ENCODE results near the gene C7orf25.
"Not testable (repeated sequence)": the region's sequence is repeated elsewhere in the genome, so short reads cannot be mapped to it uniquely, and the experiment has no call there.

Gene C7orf25

DNA sequence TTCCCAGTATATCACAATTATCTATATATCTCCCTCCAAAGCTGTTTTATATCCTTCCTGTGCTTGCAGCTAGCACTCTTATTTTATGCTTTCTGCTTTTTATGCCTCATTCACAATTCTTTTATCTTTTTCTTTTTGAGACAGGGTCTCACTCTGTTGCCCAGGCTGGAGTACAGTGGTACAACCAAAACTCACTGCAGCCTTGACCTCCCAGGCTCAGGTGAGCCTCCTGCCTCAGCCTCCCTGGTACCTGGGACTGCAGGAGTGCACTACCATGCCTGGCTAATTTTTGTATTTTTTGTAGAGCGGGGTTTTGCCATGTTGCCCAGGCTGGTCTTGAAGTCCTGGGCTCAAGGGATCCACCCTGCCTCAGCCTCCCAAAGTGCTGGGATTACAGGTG is 5.7 kb downstream of the C7orf25 start:
- no peak overlapping the region for H3K4me3 ChIP-seq (ENCODE audit: low read depth, low read length)
- no peak for DNase-seq (ENCODE audit: low read depth)
- TF ChIP-seq, protein P1, sequence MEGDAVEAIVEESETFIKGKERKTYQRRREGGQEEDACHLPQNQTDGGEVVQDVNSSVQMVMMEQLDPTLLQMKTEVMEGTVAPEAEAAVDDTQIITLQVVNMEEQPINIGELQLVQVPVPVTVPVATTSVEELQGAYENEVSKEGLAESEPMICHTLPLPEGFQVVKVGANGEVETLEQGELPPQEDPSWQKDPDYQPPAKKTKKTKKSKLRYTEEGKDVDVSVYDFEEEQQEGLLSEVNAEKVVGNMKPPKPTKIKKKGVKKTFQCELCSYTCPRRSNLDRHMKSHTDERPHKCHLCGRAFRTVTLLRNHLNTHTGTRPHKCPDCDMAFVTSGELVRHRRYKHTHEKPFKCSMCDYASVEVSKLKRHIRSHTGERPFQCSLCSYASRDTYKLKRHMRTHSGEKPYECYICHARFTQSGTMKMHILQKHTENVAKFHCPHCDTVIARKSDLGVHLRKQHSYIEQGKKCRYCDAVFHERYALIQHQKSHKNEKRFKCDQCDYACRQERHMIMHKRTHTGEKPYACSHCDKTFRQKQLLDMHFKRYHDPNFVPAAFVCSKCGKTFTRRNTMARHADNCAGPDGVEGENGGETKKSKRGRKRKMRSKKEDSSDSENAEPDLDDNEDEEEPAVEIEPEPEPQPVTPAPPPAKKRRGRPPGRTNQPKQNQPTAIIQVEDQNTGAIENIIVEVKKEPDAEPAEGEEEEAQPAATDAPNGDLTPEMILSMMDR (IDR thresholded peaks at IDR 0.05; ENCODE audit: low read depth, low read length, missing control alignments): no peak

DNA sequence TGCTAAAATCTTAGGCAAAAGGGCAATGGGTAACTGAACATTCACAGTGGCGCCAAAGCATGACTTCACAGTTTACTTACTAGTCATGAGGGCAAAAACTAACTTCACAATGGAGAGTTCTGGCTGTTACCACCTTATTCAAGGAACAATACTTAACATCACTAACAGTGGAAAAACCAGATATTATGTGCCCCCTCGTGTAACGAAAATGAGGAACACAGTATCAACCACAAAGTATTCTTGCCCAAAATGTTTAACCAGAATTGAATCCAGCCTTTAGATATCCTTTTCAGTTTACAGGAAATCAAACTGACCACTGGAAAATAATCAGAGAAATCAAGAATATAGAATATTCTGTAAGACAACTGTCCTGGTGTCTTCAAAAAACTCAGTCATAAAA is 9.5 kb downstream of the C7orf25 start:
- TF ChIP-seq, protein P1 (IDR thresholded peaks at IDR 0.05; ENCODE audit: low read depth, low read length, missing control alignments): no peak
- DNase-seq (ENCODE audit: low read depth): no peak

DNA sequence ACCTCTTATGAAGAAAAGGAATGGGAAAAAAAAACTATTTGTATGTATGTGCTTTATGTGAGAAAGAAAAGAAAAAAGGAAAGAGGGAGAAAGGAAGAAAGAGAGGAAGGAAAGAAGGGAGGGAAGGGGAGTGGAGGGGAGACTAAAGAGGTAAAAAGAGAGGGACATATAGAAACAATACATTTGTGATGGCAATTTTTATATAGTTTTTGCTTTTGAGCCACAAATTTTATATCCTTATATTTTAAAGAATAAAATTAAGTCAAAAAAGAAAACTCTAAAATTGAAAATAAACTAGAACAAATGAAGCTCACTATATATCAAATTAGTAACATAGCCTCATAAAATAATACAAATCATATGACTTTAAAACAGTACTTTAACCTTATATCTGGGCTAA is 11.0 kb downstream of the C7orf25 start:
- DNase-seq (ENCODE audit: low read depth): no peak
- H3K4me3 ChIP-seq (ENCODE audit: low read depth, low read length): no peak overlapping the region
- TF ChIP-seq, protein P1 (IDR thresholded peaks at IDR 0.05; ENCODE audit: low read depth, low read length, missing control alignments): no peak

More for the DNA sequence above, 9.5 kb downstream of the C7orf25 start:
- no peak overlapping the region for H3K4me3 ChIP-seq (ENCODE audit: low read depth, low read length)

DNA sequence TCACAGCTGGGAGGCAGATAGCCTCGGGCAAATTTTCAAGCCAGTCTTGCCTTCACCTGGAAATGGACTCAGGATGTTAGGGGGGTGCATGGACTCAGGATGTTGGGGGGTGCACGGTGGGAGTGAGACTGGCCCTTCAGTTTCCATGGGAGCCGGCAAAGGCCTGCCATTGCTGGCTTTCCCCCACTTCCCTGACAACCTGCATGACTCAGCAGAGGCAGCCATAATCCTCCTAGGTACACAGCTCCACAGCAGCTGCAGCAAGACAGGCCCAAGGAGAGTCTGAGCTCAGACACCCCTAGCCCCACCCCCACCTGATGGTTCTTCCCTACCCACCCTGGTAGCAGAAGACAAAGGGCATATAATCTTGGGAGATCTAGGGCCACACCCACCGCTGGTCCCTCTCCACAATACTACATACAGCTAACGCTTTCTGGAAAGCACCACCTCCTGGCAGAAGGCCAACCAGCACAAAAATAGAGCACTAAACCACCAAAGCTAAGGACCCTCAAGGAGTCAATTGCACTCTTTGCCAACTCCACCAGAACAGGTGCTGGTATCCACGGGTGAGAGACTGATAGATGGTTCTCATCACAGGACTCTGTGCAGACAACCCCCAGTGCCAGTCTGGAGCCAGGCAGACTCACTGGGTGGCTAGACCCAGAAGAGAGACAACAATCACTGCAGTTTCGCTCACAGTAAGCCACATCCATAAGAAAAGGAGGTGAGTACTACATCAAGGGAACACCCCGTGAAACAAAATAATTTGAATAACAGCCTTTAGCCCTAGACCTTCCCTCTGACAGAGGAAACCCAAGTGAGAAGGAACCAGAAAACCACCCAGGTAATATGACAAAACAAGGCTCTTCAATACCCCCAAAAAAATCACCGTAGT is 18.3 kb downstream of the C7orf25 start:
- no peak overlapping the region for H3K4me3 ChIP-seq (ENCODE audit: low read depth, low read length)
- DNase-seq (ENCODE audit: low read depth): no peak
- TF ChIP-seq, protein P1 (IDR thresholded peaks at IDR 0.05; ENCODE audit: low read depth, low read length, missing control alignments): no peak

DNA sequence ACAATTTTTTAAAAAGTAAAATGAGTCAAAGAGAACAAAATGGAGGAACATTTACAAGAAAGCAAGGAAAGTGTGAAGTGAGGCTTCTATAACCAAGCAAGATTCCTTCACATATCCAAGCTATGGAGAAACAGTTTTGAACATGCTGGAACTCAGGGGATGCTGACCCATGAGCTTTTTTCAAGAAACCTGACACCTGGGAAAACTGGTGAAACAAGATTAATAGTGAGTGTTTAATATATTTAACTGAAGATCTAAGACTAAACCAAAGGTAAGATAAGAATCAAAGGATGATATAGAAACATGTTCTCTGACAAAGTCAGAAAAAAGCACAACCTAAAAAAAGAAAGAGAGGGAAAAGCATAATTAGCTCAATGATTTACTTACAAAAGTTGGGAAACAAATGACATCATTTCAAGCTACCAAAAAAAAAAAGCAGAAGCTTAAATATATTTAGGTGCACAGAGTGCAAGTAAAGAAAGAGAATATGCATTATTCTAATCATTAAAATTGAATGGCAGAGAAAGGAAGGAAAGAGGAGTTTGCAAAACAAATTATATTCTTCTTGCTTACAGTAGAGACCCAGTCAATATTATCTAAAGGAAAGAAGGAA is 24.9 kb downstream of the C7orf25 start:
- no peak overlapping the region for H3K4me3 ChIP-seq (ENCODE audit: low read depth, low read length)
- no peak for DNase-seq (ENCODE audit: low read depth)
- TF ChIP-seq, protein P1 (IDR thresholded peaks at IDR 0.05; ENCODE audit: low read depth, low read length, missing control alignments): no peak

DNA sequence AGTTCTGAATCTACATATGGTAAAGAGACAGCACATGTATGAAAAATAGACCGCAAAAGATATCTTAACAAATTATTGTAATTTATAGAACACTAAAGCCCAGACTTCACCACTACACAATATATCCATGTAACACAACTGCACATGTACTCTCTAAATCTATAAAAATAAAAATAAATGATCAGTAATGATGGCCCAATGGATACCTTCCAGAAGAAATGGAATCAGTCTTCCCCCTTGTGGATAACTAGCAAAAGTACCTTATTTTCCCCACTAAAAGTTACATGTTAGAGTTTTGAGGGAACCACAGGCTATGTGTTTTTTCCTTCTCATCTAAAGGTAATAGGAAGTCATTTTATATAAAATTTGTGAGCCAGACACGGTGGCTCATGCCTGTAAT is 25.7 kb downstream of the C7orf25 start:
- DNase-seq (ENCODE audit: low read depth): no peak
- TF ChIP-seq, protein P1 (IDR thresholded peaks at IDR 0.05; ENCODE audit: low read depth, low read length, missing control alignments): no peak
- no peak overlapping the region for H3K4me3 ChIP-seq (ENCODE audit: low read depth, low read length)

DNA sequence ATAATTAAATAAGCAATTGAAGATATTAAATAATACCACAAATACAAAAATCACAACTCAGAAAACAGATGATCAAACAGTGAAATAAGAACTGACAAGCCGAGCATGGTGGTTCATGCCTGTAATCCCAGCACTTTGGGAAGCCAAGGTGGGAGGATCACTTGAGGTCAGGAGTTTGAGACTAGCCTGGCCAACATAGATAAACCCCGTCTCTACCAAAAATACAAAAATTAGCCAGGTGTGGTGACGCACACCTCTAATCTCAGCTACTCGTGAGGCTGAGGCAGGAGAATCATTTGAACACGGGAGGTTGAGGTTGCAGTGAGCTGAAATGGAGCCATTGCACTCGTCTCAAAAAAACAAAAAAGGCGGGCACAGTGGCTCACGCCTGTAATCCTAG is 26.7 kb downstream of the C7orf25 start:
- DNase-seq (ENCODE audit: low read depth); H3K4me3 ChIP-seq (ENCODE audit: low read depth, low read length): not testable (repeated sequence)
